MCF 10A (cell line): Measurements from ENCODE around the gene ERCC6L2. TPM values are rescaled to one million over a fixed set of nuclear protein-coding genes. Genes with fewer than 3 reads are reported as not detected.

ENCODE experiments used
- BruUV-seq: library from RNA; stranded (reverse); fragments of 400-500 nt; replicated peaks from 2 replicates; lab custom pipeline; 2021; lab: Mats Ljungman, UMichigan
- CTCF ChIA-PET: fragments of 300-600 bp; sonication (Branson Sonifier 250); formaldehyde crosslinking; extraction: SDS; loops from one replicate; lab custom pipeline; 2021; ENCODE audit warnings: antibody characterized with exemption, inconsistent platforms; lab: Yijun Ruan, JAX
- POLR2A ChIA-PET: fragments of 300-600, 350-650 bp; sonication (Branson Sonifier 250); formaldehyde crosslinking; extraction: SDS; loops from one replicate; lab custom pipeline; 2020; ENCODE audit warnings: antibody characterized with exemption, inconsistent platforms; lab: Yijun Ruan, JAX
- DNase-seq: peaks from one replicate; pipeline ENCODE4 v3.0.0-alpha.2; 2018; ENCODE audit not compliant: unreplicated experiment
- H3K27ac Mint-ChIP-seq: one replicate; pipeline ENCODE4 v1.8.0; 2022; ENCODE audit warnings: mild to moderate bottlenecking, low read depth, mixed read lengths; ENCODE audit not compliant: unreplicated experiment
- H3K27me3 Mint-ChIP-seq: one replicate; pipeline ENCODE4 v1.8.0; 2022; ENCODE audit warnings: mixed read lengths; ENCODE audit not compliant: insufficient read depth, unreplicated experiment
- H3K36me3 Mint-ChIP-seq: one replicate; pipeline ENCODE4 v1.8.0; 2022; ENCODE audit warnings: mild to moderate bottlenecking, moderate library complexity, mixed read lengths; ENCODE audit not compliant: insufficient read depth, unreplicated experiment
- H3K4me1 Mint-ChIP-seq: one replicate; pipeline ENCODE4 v1.8.0; 2022; ENCODE audit warnings: mixed read lengths; ENCODE audit not compliant: insufficient read depth, unreplicated experiment
- H3K4me3 Mint-ChIP-seq: one replicate; pipeline ENCODE4 v1.8.0; 2022; ENCODE audit warnings: mild to moderate bottlenecking, moderate library complexity, mixed read lengths; ENCODE audit not compliant: unreplicated experiment
- H3K9me3 Mint-ChIP-seq: one replicate; pipeline ENCODE4 v1.8.0; 2022; ENCODE audit warnings: mixed read lengths; ENCODE audit not compliant: unreplicated experiment
- intact Hi-C: fragments of 100-400 bp; cut with micrococcal nuclease; formaldehyde crosslinking; loops from 2 replicates; pipeline ENCODE4 v1.14.1; 2022
- total RNA-seq: library from RNA; stranded (reverse); gene quantifications from 2 replicates; pipeline ENCODE4 v1.2.3, GENCODE V29; 2022
- TF ChIP-seq, protein P1 (sequence below): fragments of 200-600 bp; IDR thresholded peaks from one replicate; pipeline ENCODE4 v1.8.0; 2022; ENCODE audit warnings: antibody characterized with exemption, mild to moderate bottlenecking; ENCODE audit not compliant: unreplicated experiment

Gene ERCC6L2
- total RNA-seq, 1 experiment from 2014 or later, result 26.9 TPM

DNA sequence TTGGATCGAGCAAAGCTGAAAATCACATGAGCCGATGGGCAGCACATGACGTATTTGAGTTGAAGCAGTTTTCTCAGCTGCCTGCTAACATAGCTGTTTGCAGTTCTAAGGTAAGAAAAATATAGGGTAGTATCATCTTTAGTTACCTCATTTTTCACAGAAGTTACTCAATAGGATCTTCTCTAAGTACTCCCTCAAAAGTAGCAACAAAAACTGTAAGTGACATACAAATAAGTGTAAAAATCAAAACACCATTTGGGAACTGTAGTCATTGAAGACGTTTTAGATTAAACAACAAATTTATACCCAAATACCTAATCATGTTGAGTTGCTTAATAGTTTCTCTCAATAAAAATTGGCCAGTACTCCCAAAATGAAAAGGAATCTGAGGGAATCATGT lies 102.6 kb downstream of the ERCC6L2 start:
- Mint-ChIP-seq H3K27me3 (no peaks in the 10 kb centered on the region), H3K4me1 (peaks cover 6% of the 10 kb centered on the region), H3K9me3 (no peaks in the 10 kb centered on the region), H3K27ac (no peak overlapping the region), H3K4me3 (no peak overlapping the region), H3K36me3 (peaks cover 17% of the 10 kb centered on the region)
- BruUV-seq, result no TSS peak
- no peak for DNase-seq
- TF ChIP-seq, protein P1, sequence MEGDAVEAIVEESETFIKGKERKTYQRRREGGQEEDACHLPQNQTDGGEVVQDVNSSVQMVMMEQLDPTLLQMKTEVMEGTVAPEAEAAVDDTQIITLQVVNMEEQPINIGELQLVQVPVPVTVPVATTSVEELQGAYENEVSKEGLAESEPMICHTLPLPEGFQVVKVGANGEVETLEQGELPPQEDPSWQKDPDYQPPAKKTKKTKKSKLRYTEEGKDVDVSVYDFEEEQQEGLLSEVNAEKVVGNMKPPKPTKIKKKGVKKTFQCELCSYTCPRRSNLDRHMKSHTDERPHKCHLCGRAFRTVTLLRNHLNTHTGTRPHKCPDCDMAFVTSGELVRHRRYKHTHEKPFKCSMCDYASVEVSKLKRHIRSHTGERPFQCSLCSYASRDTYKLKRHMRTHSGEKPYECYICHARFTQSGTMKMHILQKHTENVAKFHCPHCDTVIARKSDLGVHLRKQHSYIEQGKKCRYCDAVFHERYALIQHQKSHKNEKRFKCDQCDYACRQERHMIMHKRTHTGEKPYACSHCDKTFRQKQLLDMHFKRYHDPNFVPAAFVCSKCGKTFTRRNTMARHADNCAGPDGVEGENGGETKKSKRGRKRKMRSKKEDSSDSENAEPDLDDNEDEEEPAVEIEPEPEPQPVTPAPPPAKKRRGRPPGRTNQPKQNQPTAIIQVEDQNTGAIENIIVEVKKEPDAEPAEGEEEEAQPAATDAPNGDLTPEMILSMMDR, result no peak
- CTCF ChIA-PET, result no interaction called here
- intact Hi-C loops, result no loop called here
- POLR2A ChIA-PET, result no interaction called here

- intact Hi-C loops, result no loop called here
- ChIA-PET POLR2A (interaction anchor here (0.6 to 1.5 kb wide), 2 partner anchors 13 to 298 kb away, joined by 3 read pairs; no protein-coding TSS in a partner anchor), CTCF (no interaction called here)
- H3K27me3 Mint-ChIP-seq, result no peaks in the 10 kb centered on the region
- H3K4me1 Mint-ChIP-seq, result peaks cover 6% of the 10 kb centered on the region
- H3K9me3 Mint-ChIP-seq, result no peaks in the 10 kb centered on the region
- peaks cover 12% of the 10 kb centered on the region for H3K36me3 Mint-ChIP-seq
- no peak for DNase-seq
- H3K4me3 Mint-ChIP-seq, result no peak overlapping the region
- H3K27ac Mint-ChIP-seq, result no peak overlapping the region
- no TSS peak for BruUV-seq
- TF ChIP-seq, protein P1, result no peak
Measured at GRCh38 chr9:95979446-95979845, 104.0 kb downstream of the ERCC6L2 start.

GRCh38 chr9:95980262-95981125 lies 105.0 kb downstream of the ERCC6L2 start:
- Mint-ChIP-seq H3K4me3 (no peak overlapping the region), H3K36me3 (peaks cover 18% of the 10 kb centered on the region), H3K4me1 (peaks cover 6% of the 10 kb centered on the region), H3K27ac (no peak overlapping the region), H3K9me3 (no peaks in the 10 kb centered on the region), H3K27me3 (no peaks in the 10 kb centered on the region)
- CTCF ChIA-PET, result no interaction called here
- no TSS peak for BruUV-seq
- peak; percentile 81 for DNase-seq
- TF ChIP-seq, protein P1, result no peak
- POLR2A ChIA-PET, result interaction anchor here (1.0 to 1.5 kb wide), 2 partner anchors 9 to 12 kb away, joined by 3 read pairs; no protein-coding TSS in a partner anchor
- intact Hi-C loops, result no loop called here

GRCh38 chr9:95981761-95982390 lies 106.4 kb downstream of the ERCC6L2 start:
- TF ChIP-seq, protein P1, result no peak
- intact Hi-C loops, result no loop called here
- Mint-ChIP-seq H3K4me3 (no peak overlapping the region), H3K27ac (no peak overlapping the region), H3K9me3 (no peaks in the 10 kb centered on the region), H3K36me3 (peaks cover 11% of the 10 kb centered on the region), H3K4me1 (peaks cover 6% of the 10 kb centered on the region), H3K27me3 (no peaks in the 10 kb centered on the region)
- no TSS peak for BruUV-seq
- ChIA-PET POLR2A (interaction anchor here (1.0 kb wide), 1 partner anchor 8 kb away, joined by 3 read pairs; no protein-coding TSS in a partner anchor), CTCF (interaction anchor here (0.5 kb wide), 1 partner anchor 16 kb away, joined by 3 read pairs; no protein-coding TSS in a partner anchor)
- no peak for DNase-seq
